ENCODE measurements around the gene FOCAD.

FOCAD gene

GRCh38 chr9:20746967-20747366, 62.9 kb downstream of the FOCAD start:
- H3K79me2 ChIP-seq (ENCODE audit: control insufficient read depth, low read length), result no peaks in the 10 kb centered on the region
- H4K20me1 ChIP-seq (ENCODE audit: control insufficient read depth, insufficient read depth, low read depth, low read length), result no peaks in the 10 kb centered on the region
- no peak for TF ChIP-seq CTCF (IDR thresholded peaks at IDR 0.05; ENCODE audit: low read depth, low read length, poor library complexity, severe bottlenecking)
- no peak for TF ChIP-seq EZH2phosphoT487 (IDR thresholded peaks at IDR 0.05; ENCODE audit: borderline replicate concordance, low read length)
- H3F3A ChIP-seq (ENCODE audit: control insufficient read depth, insufficient read depth), result no peaks in the 10 kb centered on the region
- no peak overlapping the region for H3K4me3 ChIP-seq (ENCODE audit: low read length)
- H3K27ac ChIP-seq (ENCODE audit: low read depth, low read length), result no peak overlapping the region
- no peaks in the 10 kb centered on the region for H3K9me3 ChIP-seq (ENCODE audit: control insufficient read depth, insufficient read depth, low read length)
- H3K4me2 ChIP-seq (ENCODE audit: low read length), result no peak overlapping the region
- H3K27me3 ChIP-seq (ENCODE audit: control insufficient read depth, low read length), result no peaks in the 10 kb centered on the region
- peaks cover 10% of the 10 kb centered on the region for H3K4me1 ChIP-seq (ENCODE audit: control insufficient read depth, low read length)
- no peaks in the 10 kb centered on the region for H3K9me2 ChIP-seq (replicated peaks; ENCODE audit: control insufficient read depth, low read length)
- no peaks in the 10 kb centered on the region for H3K36me3 ChIP-seq (ENCODE audit: control insufficient read depth, low read length)

DNA sequence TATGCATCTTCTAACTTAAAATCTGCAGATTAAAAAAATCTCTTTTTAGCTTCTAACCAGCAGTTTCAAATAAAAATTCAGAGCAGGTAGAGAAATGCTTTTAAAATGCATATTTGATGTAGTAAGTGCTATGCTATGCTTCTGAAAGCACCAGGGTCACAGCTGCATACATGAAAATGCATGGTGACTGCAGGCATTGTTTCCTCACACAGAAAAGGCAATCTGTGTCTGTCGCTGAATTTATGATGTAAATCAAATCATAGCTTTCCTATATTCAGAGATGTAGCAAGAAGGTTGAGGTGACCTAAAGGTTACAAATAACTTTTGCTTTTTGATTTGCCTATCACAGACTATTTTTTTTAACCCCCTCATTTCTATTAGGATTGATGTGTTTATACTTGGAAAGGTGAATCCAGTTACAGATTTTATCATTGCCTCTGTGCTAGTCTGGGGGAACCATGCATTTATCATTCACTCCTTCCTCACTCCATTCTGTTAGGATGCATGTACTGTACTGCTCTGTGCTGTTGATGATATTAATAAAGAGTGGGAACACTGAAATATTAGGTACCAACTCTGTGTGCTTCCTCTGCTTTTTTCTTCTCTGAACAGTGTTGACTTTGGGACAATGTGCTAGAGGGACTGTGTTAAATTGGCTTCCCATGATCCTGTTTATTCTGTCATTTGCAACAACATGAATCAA, 65.6 kb downstream of the FOCAD start:
- Histone ChIP-seq H3K9me3 (ENCODE audit: control insufficient read depth, insufficient read depth, low read length) (no peaks in the 10 kb centered on the region), H3K36me3 (ENCODE audit: control insufficient read depth, low read length) (no peaks in the 10 kb centered on the region), H3K27me3 (ENCODE audit: control insufficient read depth, low read length) (no peaks in the 10 kb centered on the region), H3K79me2 (ENCODE audit: control insufficient read depth, low read length) (no peaks in the 10 kb centered on the region), H3F3A (ENCODE audit: control insufficient read depth, insufficient read depth) (no peaks in the 10 kb centered on the region), H3K4me1 (ENCODE audit: control insufficient read depth, low read length) (peaks cover 10% of the 10 kb centered on the region), H3K27ac (ENCODE audit: low read depth, low read length) (no peak overlapping the region), H4K20me1 (ENCODE audit: control insufficient read depth, insufficient read depth, low read depth, low read length) (no peaks in the 10 kb centered on the region), H3K4me2 (ENCODE audit: low read length) (no peak overlapping the region), H3K9me2 (replicated peaks; ENCODE audit: control insufficient read depth, low read length) (no peaks in the 10 kb centered on the region), H3K4me3 (ENCODE audit: low read length) (no peak overlapping the region)
- TF ChIP-seq EZH2phosphoT487 (IDR thresholded peaks at IDR 0.05; ENCODE audit: borderline replicate concordance, low read length) (no peak), CTCF (IDR thresholded peaks at IDR 0.05; ENCODE audit: low read depth, low read length, poor library complexity, severe bottlenecking) (no peak)

DNA sequence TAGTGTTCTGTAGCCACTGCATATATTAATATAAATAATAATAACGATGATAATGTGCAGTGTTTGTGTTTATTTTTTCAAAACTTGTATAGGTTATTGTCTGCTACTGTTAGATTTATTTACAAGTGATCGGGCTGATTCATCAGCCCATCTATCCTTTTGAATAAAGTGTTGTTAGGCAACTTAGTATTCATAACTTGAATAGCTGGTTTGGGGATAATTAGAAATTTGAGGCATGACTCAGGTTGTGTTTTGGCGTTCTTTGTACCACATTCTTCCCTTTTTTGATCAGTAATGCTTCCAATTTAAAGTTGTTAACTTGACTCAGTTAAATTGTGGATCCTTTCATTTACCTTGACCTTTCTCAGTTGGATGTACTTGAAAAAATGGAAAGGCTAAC, 69.7 kb downstream of the FOCAD start:
- Histone ChIP-seq H3K4me2 (ENCODE audit: low read length) (no peak overlapping the region), H3K4me3 (ENCODE audit: low read length) (no peak overlapping the region), H3F3A (ENCODE audit: control insufficient read depth, insufficient read depth) (no peaks in the 10 kb centered on the region), H3K27ac (ENCODE audit: low read depth, low read length) (no peak overlapping the region), H3K27me3 (ENCODE audit: control insufficient read depth, low read length) (no peaks in the 10 kb centered on the region), H3K79me2 (ENCODE audit: control insufficient read depth, low read length) (no peaks in the 10 kb centered on the region), H4K20me1 (ENCODE audit: control insufficient read depth, insufficient read depth, low read depth, low read length) (no peaks in the 10 kb centered on the region), H3K9me2 (replicated peaks; ENCODE audit: control insufficient read depth, low read length) (no peaks in the 10 kb centered on the region), H3K4me1 (ENCODE audit: control insufficient read depth, low read length) (peaks cover 19% of the 10 kb centered on the region), H3K9me3 (ENCODE audit: control insufficient read depth, insufficient read depth, low read length) (no peaks in the 10 kb centered on the region), H3K36me3 (ENCODE audit: control insufficient read depth, low read length) (no peaks in the 10 kb centered on the region)
- TF ChIP-seq EZH2phosphoT487 (IDR thresholded peaks at IDR 0.05; ENCODE audit: borderline replicate concordance, low read length), result no peak
- TF ChIP-seq CTCF (IDR thresholded peaks at IDR 0.05; ENCODE audit: low read depth, low read length, poor library complexity, severe bottlenecking), result no peak

All from DOHH2 (cell line).